PFSK-1 (cell line): ENCODE data around the gene FMN1.

Source experiments
- POLR2AphosphoS5 ChIP-seq: IDR thresholded peaks from 2 replicates; pipeline ENCODE4 v1.6.1; 2012; ENCODE audit warnings: low read depth, mild to moderate bottlenecking, control low read depth, low read length, moderate library complexity
- SIN3A ChIP-seq: IDR thresholded peaks from 2 replicates; pipeline ENCODE4 v1.6.1; 2012; ENCODE audit warnings: mild to moderate bottlenecking, low read length, moderate library complexity, borderline replicate concordance; ENCODE audit not compliant: insufficient read depth

DNA sequence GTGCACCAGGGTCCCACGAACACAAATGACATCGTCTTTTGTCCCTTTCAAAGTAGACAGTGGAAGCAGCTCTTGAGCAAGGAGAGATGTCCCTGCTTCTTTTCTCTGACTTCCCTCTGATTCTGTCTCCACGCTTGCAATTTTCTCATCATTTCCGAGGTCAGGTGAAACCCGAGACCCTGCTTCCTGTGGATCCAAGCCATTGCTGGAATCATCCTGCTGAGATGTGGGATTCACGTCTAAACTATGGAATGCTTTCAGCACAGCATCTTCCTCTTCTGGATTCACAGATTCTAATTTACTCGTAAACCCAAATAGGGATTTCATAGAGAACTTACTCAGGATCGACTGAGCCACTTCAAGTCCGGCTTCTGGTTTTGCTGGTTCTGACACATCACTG, 127.1 kb downstream of the FMN1 start:
- TF ChIP-seq SIN3A (no peak), POLR2AphosphoS5 (no peak)
